ENCODE results near the gene TMEM132D. TPM values are rescaled to one million over a fixed set of nuclear protein-coding genes. Genes with fewer than 3 reads are reported as not detected.

TMEM132D gene
- total RNA-seq, 1 donor from 2014 or later: not detected

DNA sequence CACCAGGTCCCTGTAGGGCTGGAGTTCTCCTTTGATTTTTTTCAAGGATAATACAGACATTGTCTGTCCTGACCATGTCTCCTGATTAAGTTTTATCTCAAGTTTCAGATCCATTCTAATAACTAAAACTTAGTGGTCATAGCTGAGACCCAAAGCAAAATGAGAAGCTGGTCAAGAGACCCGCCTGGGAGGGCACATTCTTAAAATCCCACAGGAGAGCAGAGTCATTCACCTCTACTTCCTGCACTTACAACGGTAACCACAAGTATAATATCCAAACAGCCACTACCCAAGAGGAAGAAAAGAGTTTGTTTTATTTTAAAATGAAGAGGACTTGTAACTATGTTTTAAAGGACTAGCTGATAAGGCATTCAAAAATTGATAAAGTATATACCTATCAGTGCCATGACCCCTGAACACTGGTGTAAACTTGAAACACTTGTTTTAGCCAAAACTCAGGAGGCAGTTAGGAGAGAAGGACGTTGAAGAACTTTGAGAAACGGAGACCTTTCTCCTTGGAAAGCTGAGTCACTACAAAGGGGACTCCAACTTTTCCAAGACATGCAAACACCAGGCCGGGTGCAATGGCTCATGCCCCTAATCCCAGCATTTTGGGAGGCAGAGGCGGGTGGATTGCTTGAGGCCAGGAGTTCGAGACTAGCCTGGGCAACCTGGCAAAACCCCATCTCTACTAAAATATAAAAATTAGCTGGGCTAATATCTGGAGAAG is 572.3 kb downstream of the TMEM132D start:
- DNase-seq (ENCODE audit: low read depth): peak; percentile 10
- Histone ChIP-seq H3K36me3 (ENCODE audit: insufficient read depth, low read length) (no peaks in the 10 kb centered on the region), H2AFZ (ENCODE audit: low read depth, low read length) (no peak overlapping the region), H4K20me1 (ENCODE audit: insufficient read depth, low read length) (no peaks in the 10 kb centered on the region), H3K79me2 (ENCODE audit: insufficient read depth, low read length) (no peaks in the 10 kb centered on the region), H3K27ac (ENCODE audit: low read depth, low read length) (no peak overlapping the region), H3K9me3 (ENCODE audit: insufficient read depth, low read depth, low read length) (peaks cover 3% of the 10 kb centered on the region), H3K4me1 (ENCODE audit: insufficient read depth, low read length) (peaks cover 5% of the 10 kb centered on the region), H3K9ac (ENCODE audit: low read length) (no peak overlapping the region), H3K27me3 (ENCODE audit: insufficient read depth, low read length) (no peaks in the 10 kb centered on the region), H3K4me3 (ENCODE audit: insufficient read depth, low read depth, low read length) (no peak overlapping the region), H3K4me2 (ENCODE audit: low read length) (peak overlapping the region; percentile 1)
- Mint-ChIP-seq H3K27me3 (ENCODE audit: low read depth, unreplicated experiment) (no peaks in the 10 kb centered on the region), H3K27ac (ENCODE audit: unreplicated experiment) (no peak overlapping the region), H3K36me3 (ENCODE audit: low read depth, unreplicated experiment) (no peaks in the 10 kb centered on the region), H3K4me3 (ENCODE audit: unreplicated experiment) (no peak overlapping the region), H3K9me3 (ENCODE audit: unreplicated experiment) (peaks cover 17% of the 10 kb centered on the region), H3K4me1 (ENCODE audit: low read depth, unreplicated experiment) (no peaks in the 10 kb centered on the region)
- no peak for FAIRE-seq
- TF ChIP-seq CTCF (IDR thresholded peaks at IDR 0.05; ENCODE audit: insufficient read depth, low read depth, low read length): no peak
- TF ChIP-seq EZH2 (IDR thresholded peaks at IDR 0.05; ENCODE audit: insufficient read depth, low read length): no peak

GRCh38 chr12:129328235-129328634 is 575.6 kb downstream of the TMEM132D start:
- Histone ChIP-seq H3K4me1 (ENCODE audit: insufficient read depth, low read length) (peaks cover 5% of the 10 kb centered on the region), H3K27ac (ENCODE audit: low read depth, low read length) (no peak overlapping the region), H3K4me3 (ENCODE audit: insufficient read depth, low read depth, low read length) (no peak overlapping the region), H3K9me3 (ENCODE audit: insufficient read depth, low read depth, low read length) (no peaks in the 10 kb centered on the region), H3K4me2 (ENCODE audit: low read length) (no peak overlapping the region), H3K36me3 (ENCODE audit: insufficient read depth, low read length) (no peaks in the 10 kb centered on the region), H3K79me2 (ENCODE audit: insufficient read depth, low read length) (no peaks in the 10 kb centered on the region), H3K9ac (ENCODE audit: low read length) (no peak overlapping the region), H4K20me1 (ENCODE audit: insufficient read depth, low read length) (no peaks in the 10 kb centered on the region), H3K27me3 (ENCODE audit: insufficient read depth, low read length) (no peaks in the 10 kb centered on the region), H2AFZ (ENCODE audit: low read depth, low read length) (no peak overlapping the region)
- H3K27me3 Mint-ChIP-seq (ENCODE audit: low read depth, unreplicated experiment): no peaks in the 10 kb centered on the region
- FAIRE-seq: no peak
- H3K4me3 Mint-ChIP-seq (ENCODE audit: unreplicated experiment): no peak overlapping the region
- no peaks in the 10 kb centered on the region for H3K4me1 Mint-ChIP-seq (ENCODE audit: low read depth, unreplicated experiment)
- H3K36me3 Mint-ChIP-seq (ENCODE audit: low read depth, unreplicated experiment): no peaks in the 10 kb centered on the region
- H3K9me3 Mint-ChIP-seq (ENCODE audit: unreplicated experiment): peaks cover 15% of the 10 kb centered on the region
- no peak overlapping the region for H3K27ac Mint-ChIP-seq (ENCODE audit: unreplicated experiment)
- DNase-seq (ENCODE audit: low read depth): no peak
- TF ChIP-seq EZH2 (IDR thresholded peaks at IDR 0.05; ENCODE audit: insufficient read depth, low read length) (no peak), CTCF (IDR thresholded peaks at IDR 0.05; ENCODE audit: insufficient read depth, low read depth, low read length) (no peak)

GRCh38 chr12:129325566-129325965 is 578.3 kb downstream of the TMEM132D start:
- Mint-ChIP-seq H3K4me1 (ENCODE audit: low read depth, unreplicated experiment) (no peaks in the 10 kb centered on the region), H3K36me3 (ENCODE audit: low read depth, unreplicated experiment) (no peaks in the 10 kb centered on the region), H3K27ac (ENCODE audit: unreplicated experiment) (no peak overlapping the region), H3K9me3 (ENCODE audit: unreplicated experiment) (peaks cover 8% of the 10 kb centered on the region), H3K27me3 (ENCODE audit: low read depth, unreplicated experiment) (no peaks in the 10 kb centered on the region), H3K4me3 (ENCODE audit: unreplicated experiment) (no peak overlapping the region)
- H3K27ac ChIP-seq (ENCODE audit: low read depth, low read length): no peak overlapping the region
- no peak overlapping the region for H2AFZ ChIP-seq (ENCODE audit: low read depth, low read length)
- FAIRE-seq (no peak), DNase-seq (ENCODE audit: low read depth) (peak; percentile 7)
- no peaks in the 10 kb centered on the region for H3K79me2 ChIP-seq (ENCODE audit: insufficient read depth, low read length)
- H3K9ac ChIP-seq (ENCODE audit: low read length): no peak overlapping the region
- TF ChIP-seq EZH2 (IDR thresholded peaks at IDR 0.05; ENCODE audit: insufficient read depth, low read length) (no peak), CTCF (IDR thresholded peaks at IDR 0.05; ENCODE audit: insufficient read depth, low read depth, low read length) (no peak)
- no peaks in the 10 kb centered on the region for H3K9me3 ChIP-seq (ENCODE audit: insufficient read depth, low read depth, low read length)
- H3K4me3 ChIP-seq (ENCODE audit: insufficient read depth, low read depth, low read length): no peak overlapping the region
- H3K4me1 ChIP-seq (ENCODE audit: insufficient read depth, low read length): no peaks in the 10 kb centered on the region
- H3K4me2 ChIP-seq (ENCODE audit: low read length): no peak overlapping the region
- H4K20me1 ChIP-seq (ENCODE audit: insufficient read depth, low read length): no peaks in the 10 kb centered on the region
- no peaks in the 10 kb centered on the region for H3K36me3 ChIP-seq (ENCODE audit: insufficient read depth, low read length)
- H3K27me3 ChIP-seq (ENCODE audit: insufficient read depth, low read length): no peaks in the 10 kb centered on the region

All from astrocyte (in vitro differentiated cells and primary cell).